ENCODE data around the gene AHCY. TPM values are rescaled to one million over a fixed set of nuclear protein-coding genes. Genes with fewer than 3 reads are reported as not detected.

The AHCY gene
- total RNA-seq, 3 donors from 2014 or later = 71.5 to 98.6 (median 74.3) TPM

DNA sequence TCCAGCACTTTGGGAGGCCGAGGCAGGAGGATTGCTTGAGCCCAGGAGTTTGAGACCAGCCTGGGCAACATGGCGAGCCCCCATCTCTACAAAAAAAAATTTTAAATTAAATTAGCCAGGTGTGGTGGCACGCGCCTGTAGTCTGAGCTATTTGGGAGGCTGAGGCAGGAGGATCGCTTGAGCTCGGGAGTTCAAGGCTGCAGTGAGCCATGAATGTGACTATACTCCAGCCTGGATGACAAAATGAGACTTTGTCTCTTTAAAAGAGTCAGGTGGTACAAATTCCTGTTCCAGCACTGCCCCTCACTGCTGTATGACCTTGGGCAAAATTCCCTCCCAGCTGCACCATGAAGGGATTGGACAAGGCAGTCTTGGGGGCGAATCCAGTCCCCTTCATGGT is 28.5 kb downstream of the AHCY start:
- H3K4me1 ChIP-seq (ENCODE audit: low read depth) = no peaks in the 10 kb centered on the region
- DNase-seq (no peak), ATAC-seq (no peak)
- TF ChIP-seq, protein P1, sequence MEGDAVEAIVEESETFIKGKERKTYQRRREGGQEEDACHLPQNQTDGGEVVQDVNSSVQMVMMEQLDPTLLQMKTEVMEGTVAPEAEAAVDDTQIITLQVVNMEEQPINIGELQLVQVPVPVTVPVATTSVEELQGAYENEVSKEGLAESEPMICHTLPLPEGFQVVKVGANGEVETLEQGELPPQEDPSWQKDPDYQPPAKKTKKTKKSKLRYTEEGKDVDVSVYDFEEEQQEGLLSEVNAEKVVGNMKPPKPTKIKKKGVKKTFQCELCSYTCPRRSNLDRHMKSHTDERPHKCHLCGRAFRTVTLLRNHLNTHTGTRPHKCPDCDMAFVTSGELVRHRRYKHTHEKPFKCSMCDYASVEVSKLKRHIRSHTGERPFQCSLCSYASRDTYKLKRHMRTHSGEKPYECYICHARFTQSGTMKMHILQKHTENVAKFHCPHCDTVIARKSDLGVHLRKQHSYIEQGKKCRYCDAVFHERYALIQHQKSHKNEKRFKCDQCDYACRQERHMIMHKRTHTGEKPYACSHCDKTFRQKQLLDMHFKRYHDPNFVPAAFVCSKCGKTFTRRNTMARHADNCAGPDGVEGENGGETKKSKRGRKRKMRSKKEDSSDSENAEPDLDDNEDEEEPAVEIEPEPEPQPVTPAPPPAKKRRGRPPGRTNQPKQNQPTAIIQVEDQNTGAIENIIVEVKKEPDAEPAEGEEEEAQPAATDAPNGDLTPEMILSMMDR (IDR thresholded peaks at IDR 0.05) = no peak
- H3K36me3 ChIP-seq (ENCODE audit: low read depth) = no peaks in the 10 kb centered on the region
- H3K9me3 ChIP-seq = no peaks in the 10 kb centered on the region
- H3K4me3 ChIP-seq = no peak overlapping the region
- intact Hi-C loops (cut with DNase I, micrococcal nuclease) = no loop called here

DNA sequence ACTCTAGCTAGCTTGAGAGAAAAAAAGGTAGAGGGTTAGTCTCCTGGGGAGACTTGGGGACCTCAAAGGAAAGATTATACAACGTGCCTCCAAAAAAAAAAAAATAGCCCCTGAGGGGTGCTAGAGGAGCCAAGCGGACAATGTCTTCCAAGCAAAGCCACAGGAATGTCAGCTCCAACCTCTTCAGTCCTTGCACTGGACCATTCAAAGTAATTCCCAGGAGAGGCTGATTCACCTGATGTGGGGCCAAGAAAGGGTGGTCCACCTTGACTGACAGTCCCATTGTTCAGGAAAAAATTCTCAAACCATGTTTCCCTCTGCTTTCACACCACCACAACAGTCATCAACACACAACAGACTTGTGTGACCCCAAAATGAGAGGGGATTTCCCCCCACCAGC is 31.2 kb downstream of the AHCY start:
- H3K4me3 ChIP-seq = no peak overlapping the region
- H3K9me3 ChIP-seq = no peaks in the 10 kb centered on the region
- no peaks in the 10 kb centered on the region for H3K36me3 ChIP-seq (ENCODE audit: low read depth)
- intact Hi-C loops (cut with DNase I, micrococcal nuclease) = no loop called here
- TF ChIP-seq, protein P1 (IDR thresholded peaks at IDR 0.05) = no peak
- DNase-seq = no peak
- no peak for ATAC-seq
- no peaks in the 10 kb centered on the region for H3K4me1 ChIP-seq (ENCODE audit: low read depth)

DNA sequence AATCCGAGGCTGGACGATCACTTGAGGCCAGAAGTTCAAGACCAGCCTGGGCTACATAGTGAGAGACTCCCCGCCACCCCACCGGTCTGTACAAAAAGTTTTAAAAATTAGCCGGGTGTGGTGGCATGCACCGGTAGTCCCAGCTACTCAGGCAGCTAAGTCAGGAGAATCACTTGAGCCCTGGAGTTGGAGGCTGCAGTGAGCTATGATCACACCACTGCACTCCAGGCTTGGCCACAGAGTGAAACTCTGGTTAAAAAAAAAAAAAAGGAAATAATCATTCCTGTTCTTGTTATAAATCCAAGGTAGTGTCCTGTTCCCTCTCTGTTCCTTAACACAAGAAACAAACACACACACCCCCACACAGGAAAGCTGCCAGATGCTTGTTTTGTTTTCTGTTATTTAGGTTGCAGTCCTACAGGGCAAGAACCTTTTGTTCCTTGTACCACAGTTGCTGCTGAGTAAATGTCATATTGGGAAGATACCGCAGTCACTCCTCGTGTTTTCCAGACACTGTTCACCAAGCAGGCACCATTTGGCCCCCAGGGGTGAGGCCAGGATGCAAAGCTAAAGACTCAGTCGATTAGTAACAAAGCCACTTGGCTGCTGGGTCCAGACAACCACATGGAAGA is 33.0 kb downstream of the AHCY start:
- ATAC-seq (no peak), DNase-seq (no peak)
- Histone ChIP-seq H3K4me3 (no peak overlapping the region), H3K9me3 (no peaks in the 10 kb centered on the region), H3K4me1 (ENCODE audit: low read depth) (no peaks in the 10 kb centered on the region), H3K36me3 (ENCODE audit: low read depth) (no peaks in the 10 kb centered on the region)
- TF ChIP-seq, protein P1 (IDR thresholded peaks at IDR 0.05) = no peak
- intact Hi-C loops (cut with DNase I, micrococcal nuclease) = no loop called here

DNA sequence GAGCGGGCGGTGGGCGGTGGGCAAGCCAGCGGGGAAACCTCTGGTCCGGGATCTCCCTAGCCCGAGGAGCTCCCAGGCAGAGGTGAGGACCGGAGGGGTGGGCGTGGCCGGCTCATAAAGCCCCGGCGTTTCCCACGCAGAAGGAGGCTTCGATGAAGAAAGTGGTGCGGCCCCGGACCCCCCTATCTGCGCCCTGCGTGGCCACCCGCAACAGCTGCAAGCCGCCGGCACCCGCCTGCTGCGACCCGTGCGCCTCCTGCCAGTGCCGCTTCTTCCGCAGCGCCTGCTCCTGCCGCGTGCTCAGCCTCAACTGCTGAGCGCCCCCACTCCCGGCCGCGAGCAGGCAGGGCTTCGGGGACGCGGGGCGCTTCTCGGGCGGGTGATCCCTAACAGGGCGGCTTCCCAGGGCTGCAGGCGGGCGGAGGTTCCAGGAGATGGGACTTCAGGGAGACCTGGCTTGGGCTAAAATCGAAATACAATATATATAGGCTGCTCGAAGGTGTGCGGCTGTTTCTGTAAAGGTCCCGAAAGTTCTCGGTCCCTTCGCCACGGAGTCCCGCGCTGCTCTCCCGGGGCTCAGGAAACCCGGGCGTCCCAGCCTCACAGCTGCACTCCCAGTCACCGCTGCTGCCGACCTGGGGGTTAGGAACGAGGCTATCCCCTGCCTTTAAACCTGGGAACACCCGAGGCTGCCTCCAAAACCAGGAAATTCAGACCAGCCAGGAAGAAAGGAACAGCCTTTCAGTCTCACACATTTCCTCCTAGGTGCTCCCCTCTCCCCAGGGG is 34.1 kb downstream of the AHCY start:
- intact Hi-C loops (cut with DNase I, micrococcal nuclease) = no loop called here
- ATAC-seq = peak; percentile 87

DNA sequence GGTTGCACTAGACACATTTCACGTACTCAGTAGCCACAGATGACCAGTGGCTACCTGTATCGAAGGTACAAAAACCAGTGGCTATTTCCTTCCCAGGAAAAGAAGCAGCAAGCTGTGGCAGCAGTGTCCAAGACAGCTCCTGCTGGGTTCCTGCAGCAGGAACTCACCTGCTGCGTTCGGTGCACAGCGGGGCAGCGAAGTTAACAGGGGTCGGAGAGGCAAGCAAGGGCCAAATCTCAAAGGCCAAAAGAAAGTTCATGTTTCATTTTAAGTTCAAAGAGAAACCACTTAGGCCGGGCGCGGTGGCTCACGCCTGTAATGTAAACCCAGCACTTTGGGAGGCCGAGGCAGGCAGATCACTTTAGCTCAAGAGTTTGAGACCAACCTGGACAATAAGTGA is 35.0 kb downstream of the AHCY start:
- DNase-seq (no peak), ATAC-seq (no peak)
- Histone ChIP-seq H3K4me3 (no peak overlapping the region), H3K9me3 (no peaks in the 10 kb centered on the region), H3K36me3 (ENCODE audit: low read depth) (no peaks in the 10 kb centered on the region), H3K4me1 (ENCODE audit: low read depth) (no peaks in the 10 kb centered on the region)
- TF ChIP-seq, protein P1 (IDR thresholded peaks at IDR 0.05) = no peak
- intact Hi-C loops (cut with DNase I, micrococcal nuclease) = no loop called here

More for the DNA sequence above, 34.1 kb downstream of the AHCY start:
- Histone ChIP-seq H3K9me3 (no peaks in the 10 kb centered on the region), H3K4me3 (no peak overlapping the region), H3K36me3 (ENCODE audit: low read depth) (no peaks in the 10 kb centered on the region), H3K4me1 (ENCODE audit: low read depth) (no peaks in the 10 kb centered on the region)
- peak; percentile 51 to 62 (median 61) for DNase-seq
- TF ChIP-seq, protein P1 (IDR thresholded peaks at IDR 0.05) = no peak
